ENCODE measurements around the gene P3H1.

- TF ChIP-seq SIN3A (IDR thresholded peaks at IDR 0.05; ENCODE audit: borderline replicate concordance, insufficient read depth, low read depth, low read length) (no peak), POLR2AphosphoS5 (IDR thresholded peaks at IDR 0.05; ENCODE audit: low read depth, low read length) (no peak)
These were observed 31.2 kb upstream of the P3H1 start for GRCh38 chr1:42797979-42798378.
